ENCODE data around the gene NEMP2.

DNA sequence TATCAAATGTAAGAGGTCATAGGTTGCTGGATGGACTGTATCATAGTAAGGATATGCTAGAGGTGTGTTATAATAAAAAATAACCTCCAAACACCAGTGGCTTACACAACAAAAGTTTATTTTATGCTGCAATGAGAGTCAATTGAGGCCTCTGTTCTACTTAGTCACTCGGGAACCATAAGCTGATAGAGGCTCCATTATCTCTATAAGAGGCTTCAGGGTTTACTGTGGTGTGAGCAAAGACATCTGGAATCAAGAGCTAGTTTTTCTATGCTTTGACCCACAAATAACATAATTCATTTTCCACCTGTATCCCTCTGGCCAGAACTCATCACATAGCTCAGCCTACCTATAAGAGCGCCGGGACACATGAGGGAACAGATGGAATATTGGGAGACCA is 47.5 kb upstream of the NEMP2 start:
- TF ChIP-seq, protein P1, sequence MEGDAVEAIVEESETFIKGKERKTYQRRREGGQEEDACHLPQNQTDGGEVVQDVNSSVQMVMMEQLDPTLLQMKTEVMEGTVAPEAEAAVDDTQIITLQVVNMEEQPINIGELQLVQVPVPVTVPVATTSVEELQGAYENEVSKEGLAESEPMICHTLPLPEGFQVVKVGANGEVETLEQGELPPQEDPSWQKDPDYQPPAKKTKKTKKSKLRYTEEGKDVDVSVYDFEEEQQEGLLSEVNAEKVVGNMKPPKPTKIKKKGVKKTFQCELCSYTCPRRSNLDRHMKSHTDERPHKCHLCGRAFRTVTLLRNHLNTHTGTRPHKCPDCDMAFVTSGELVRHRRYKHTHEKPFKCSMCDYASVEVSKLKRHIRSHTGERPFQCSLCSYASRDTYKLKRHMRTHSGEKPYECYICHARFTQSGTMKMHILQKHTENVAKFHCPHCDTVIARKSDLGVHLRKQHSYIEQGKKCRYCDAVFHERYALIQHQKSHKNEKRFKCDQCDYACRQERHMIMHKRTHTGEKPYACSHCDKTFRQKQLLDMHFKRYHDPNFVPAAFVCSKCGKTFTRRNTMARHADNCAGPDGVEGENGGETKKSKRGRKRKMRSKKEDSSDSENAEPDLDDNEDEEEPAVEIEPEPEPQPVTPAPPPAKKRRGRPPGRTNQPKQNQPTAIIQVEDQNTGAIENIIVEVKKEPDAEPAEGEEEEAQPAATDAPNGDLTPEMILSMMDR (optimal IDR thresholded peaks at IDR 0.05 in 1 of 3, IDR thresholded peaks at IDR 0.05 in 1 of 3, conservative IDR thresholded peaks at IDR 0.05 in 1 of 3; ENCODE audit: extremely low read depth in 1 of 3, insufficient read depth in 2 of 3, low read length in 3 of 3) = no peak
- no peak for TF ChIP-seq EZH2 (IDR thresholded peaks at IDR 0.05; ENCODE audit: low read length)
